Activated B cell treated with CpG ODN at 0.5 μM for 24 hours (primary cell): Measurements from ENCODE around the gene SLC10A7. TPM values are rescaled to one million over a fixed set of nuclear protein-coding genes. Genes with fewer than 3 reads are reported as not detected.

Source experiments
- ATAC-seq: fragments of 200-7000 bp; cut with Tn5 transposase; one replicate; pipeline ENCODE4 v1.10.0; 2021; ENCODE audit warnings: low read depth, mild to moderate bottlenecking, moderate library complexity
- CTCF ChIA-PET: fragments of 350-600 bp; sonication (Branson Sonifier 250); formaldehyde crosslinking; loops from one replicate; lab custom pipeline; 2021; ENCODE audit warnings: antibody characterized with exemption; lab: Charles Lee
- POLR2A ChIA-PET: fragments of 350-600 bp; sonication (Branson Sonifier 250); formaldehyde crosslinking; loops from one replicate; lab custom pipeline; 2021; ENCODE audit warnings: antibody characterized with exemption; lab: Charles Lee
- DNase-seq: peaks from one replicate; pipeline ENCODE4 v3.0.0; 2022
- H3K27ac Mint-ChIP-seq: one replicate; pipeline ENCODE4 v1.8.0; 2020; ENCODE audit warnings: mixed read lengths
- H3K27me3 Mint-ChIP-seq: one replicate; pipeline ENCODE4 v1.8.0; 2021; ENCODE audit warnings: mixed read lengths
- H3K36me3 Mint-ChIP-seq: one replicate; pipeline ENCODE4 v1.8.0; 2021; ENCODE audit warnings: low read depth, mixed read lengths
- H3K4me1 Mint-ChIP-seq: one replicate; pipeline ENCODE4 v1.8.0; 2021; ENCODE audit warnings: mixed read lengths
- H3K4me3 Mint-ChIP-seq: one replicate; pipeline ENCODE4 v1.8.0; 2020; ENCODE audit warnings: mild to moderate bottlenecking, mixed read lengths
- H3K9me3 Mint-ChIP-seq: one replicate; pipeline ENCODE4 v1.8.0; 2020; ENCODE audit warnings: mixed read lengths
- intact Hi-C: fragments of 100-400 bp; cut with micrococcal nuclease; formaldehyde crosslinking; loops from one replicate; pipeline ENCODE4 v1.15.1; 2024
- total RNA-seq: library from RNA; stranded (reverse); gene quantifications from 2 replicates; pipeline ENCODE4 v1.2.3, GENCODE V29; 2022
- TF ChIP-seq, protein P1 (sequence below): fragments of 200-600 bp; IDR thresholded peaks from one replicate; pipeline ENCODE4 v1.8.0; 2022; ENCODE audit warnings: antibody characterized with exemption, mild to moderate bottlenecking

Gene SLC10A7
- total RNA-seq, 1 donor from 2014 or later = 16.3 TPM

DNA sequence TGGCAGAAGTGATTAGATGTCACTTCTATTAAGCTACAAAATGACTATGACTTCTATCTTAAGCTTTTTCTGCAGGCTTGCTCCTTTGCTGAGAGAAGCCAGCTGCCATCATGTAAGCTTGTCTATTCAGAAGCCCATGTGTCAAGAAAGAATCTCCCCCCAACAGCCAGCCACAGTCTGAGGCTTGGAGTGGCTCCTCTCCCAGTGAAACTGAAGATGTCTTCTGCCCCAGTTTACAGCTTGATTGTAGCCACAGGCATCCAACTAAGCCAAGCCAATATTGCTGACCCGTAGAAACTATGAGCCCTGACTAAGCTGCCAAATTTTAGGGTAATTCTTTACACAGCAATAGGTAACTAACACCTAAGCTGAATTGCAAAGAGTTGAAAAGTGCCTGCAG, 26.7 kb upstream of the SLC10A7 start:
- ChIA-PET POLR2A (no interaction called here), CTCF (interaction anchor here (0.6 kb wide), 1 partner anchor 39 kb away, joined by 3 read pairs; no protein-coding TSS in a partner anchor)
- Mint-ChIP-seq H3K27me3 (peaks cover 15% of the 10 kb centered on the region), H3K9me3 (peaks cover 8% of the 10 kb centered on the region), H3K27ac (no peak overlapping the region), H3K4me3 (no peak overlapping the region), H3K4me1 (no peaks in the 10 kb centered on the region), H3K36me3 (no peaks in the 10 kb centered on the region)
- ATAC-seq (no peak), DNase-seq (no peak)
- intact Hi-C loops = no loop called here
- TF ChIP-seq, protein P1, sequence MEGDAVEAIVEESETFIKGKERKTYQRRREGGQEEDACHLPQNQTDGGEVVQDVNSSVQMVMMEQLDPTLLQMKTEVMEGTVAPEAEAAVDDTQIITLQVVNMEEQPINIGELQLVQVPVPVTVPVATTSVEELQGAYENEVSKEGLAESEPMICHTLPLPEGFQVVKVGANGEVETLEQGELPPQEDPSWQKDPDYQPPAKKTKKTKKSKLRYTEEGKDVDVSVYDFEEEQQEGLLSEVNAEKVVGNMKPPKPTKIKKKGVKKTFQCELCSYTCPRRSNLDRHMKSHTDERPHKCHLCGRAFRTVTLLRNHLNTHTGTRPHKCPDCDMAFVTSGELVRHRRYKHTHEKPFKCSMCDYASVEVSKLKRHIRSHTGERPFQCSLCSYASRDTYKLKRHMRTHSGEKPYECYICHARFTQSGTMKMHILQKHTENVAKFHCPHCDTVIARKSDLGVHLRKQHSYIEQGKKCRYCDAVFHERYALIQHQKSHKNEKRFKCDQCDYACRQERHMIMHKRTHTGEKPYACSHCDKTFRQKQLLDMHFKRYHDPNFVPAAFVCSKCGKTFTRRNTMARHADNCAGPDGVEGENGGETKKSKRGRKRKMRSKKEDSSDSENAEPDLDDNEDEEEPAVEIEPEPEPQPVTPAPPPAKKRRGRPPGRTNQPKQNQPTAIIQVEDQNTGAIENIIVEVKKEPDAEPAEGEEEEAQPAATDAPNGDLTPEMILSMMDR = no peak

DNA sequence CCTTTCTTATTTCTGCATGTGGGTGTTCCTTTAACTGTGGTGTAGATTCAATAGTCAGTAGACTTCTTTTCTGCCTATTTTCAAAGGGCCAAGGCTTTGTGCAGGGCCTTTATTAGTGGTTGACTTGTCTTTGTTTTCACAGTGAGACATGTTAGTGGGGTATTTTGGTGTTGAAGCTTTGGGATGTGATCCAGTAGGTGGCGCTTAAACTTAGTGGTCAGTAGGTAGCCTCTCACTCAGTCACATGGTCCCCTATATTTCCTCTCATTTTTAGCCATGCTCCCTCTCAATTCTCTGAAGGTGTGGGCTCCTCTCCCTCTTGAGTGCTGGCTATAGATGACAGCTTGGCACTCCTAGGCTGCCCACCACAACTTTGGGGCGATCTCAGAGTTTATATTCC, 23.4 kb upstream of the SLC10A7 start:
- Mint-ChIP-seq H3K4me1 (no peaks in the 10 kb centered on the region), H3K27ac (no peak overlapping the region), H3K9me3 (peaks cover 24% of the 10 kb centered on the region), H3K4me3 (no peak overlapping the region), H3K36me3 (no peaks in the 10 kb centered on the region), H3K27me3 (peaks cover 35% of the 10 kb centered on the region)
- CTCF ChIA-PET = no interaction called here
- no peak for ATAC-seq
- DNase-seq = no peak
- intact Hi-C loops = no loop called here
- TF ChIP-seq, protein P1 = no peak
- POLR2A ChIA-PET = no interaction called here

DNA sequence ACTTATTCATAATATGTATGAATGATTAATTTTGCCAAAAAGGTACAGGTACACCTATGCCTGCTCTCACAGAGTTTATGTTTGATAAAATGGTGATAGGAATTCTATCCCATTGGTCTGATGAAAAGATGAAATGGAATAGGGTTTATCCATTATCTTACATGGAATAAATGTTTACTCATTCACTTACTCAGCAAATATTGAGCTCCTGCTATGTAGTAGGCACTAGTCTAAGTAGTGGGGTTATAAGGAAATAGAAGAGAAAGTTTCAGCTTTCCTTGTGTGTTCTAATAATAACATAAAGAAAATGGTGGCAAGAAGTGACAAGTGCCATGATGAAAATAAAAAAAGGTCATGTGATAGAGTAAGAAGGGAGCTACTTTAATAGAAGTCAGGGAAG, 12.4 kb upstream of the SLC10A7 start:
- Mint-ChIP-seq H3K9me3 (peaks cover 5% of the 10 kb centered on the region), H3K4me3 (no peak overlapping the region), H3K27ac (no peak overlapping the region), H3K27me3 (peaks cover 8% of the 10 kb centered on the region), H3K36me3 (no peaks in the 10 kb centered on the region), H3K4me1 (no peaks in the 10 kb centered on the region)
- ChIA-PET CTCF (no interaction called here), POLR2A (no interaction called here)
- intact Hi-C loops = no loop called here
- ATAC-seq = no peak
- no peak for DNase-seq
- TF ChIP-seq, protein P1 = no peak

DNA sequence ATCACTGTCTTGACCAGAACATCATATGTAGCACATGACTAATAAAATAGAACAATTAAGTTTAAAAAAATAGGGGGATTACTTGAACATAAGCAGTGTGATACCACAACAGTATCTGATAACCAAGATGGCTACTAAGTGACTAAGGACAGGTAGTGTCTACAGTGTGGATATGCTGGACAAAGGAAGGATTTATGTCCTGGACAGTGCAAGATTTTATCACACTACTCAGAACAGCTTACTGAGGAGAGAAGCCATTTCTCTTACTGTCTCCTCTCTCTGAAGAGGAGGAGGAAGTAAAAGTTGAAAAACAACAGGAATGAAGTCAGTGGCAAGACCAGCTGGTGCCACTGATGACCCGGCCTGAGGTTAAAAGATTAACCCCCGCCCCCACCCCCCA, 4.0 kb upstream of the SLC10A7 start:
- TF ChIP-seq, protein P1 = no peak
- POLR2A ChIA-PET = no interaction called here
- Mint-ChIP-seq H3K4me3 (no peak overlapping the region), H3K4me1 (peaks cover 19% of the 10 kb centered on the region), H3K36me3 (no peaks in the 10 kb centered on the region), H3K27me3 (peaks cover 6% of the 10 kb centered on the region), H3K9me3 (no peaks in the 10 kb centered on the region), H3K27ac (no peak overlapping the region)
- intact Hi-C loops = loop anchor here (10.0 kb wide), 2 partner anchors 181 to 1089 kb away; partner anchors contain the start of gene TMEM184C
- no peak for DNase-seq
- CTCF ChIA-PET = no interaction called here
- ATAC-seq = no peak

DNA sequence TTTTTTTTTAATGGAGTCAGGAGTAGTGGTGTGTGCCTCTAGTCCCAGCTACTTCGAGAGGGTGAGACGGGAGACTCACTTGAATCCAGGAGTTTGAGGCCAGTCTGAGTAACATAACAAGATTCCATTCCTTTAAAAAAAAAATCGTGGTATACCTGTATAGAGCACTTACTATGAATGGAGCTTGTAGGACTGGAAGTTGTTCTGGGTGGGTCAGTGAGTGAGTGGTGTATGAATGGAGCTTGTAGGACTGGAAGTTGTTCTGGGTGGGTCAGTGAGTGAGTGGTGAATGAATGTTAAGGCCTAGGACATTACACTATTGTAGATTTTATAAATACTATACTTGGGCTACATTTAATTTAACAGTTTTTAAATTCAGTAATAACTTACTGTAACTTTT, 2.9 kb upstream of the SLC10A7 start:
- intact Hi-C loops = loop anchor here (5.0 to 10.0 kb wide), 6 partner anchors 180 to 1090 kb away; partner anchors contain the start of genes LSM6, TMEM184C and ZNF827
- ATAC-seq (no peak), DNase-seq (no peak)
- Mint-ChIP-seq H3K36me3 (no peaks in the 10 kb centered on the region), H3K27ac (no peak overlapping the region), H3K4me3 (no peak overlapping the region), H3K9me3 (no peaks in the 10 kb centered on the region), H3K4me1 (peaks cover 19% of the 10 kb centered on the region), H3K27me3 (no peaks in the 10 kb centered on the region)
- ChIA-PET CTCF (interaction anchor here (0.8 kb wide), 1 partner anchor 390 kb away, joined by 3 read pairs; no protein-coding TSS in a partner anchor), POLR2A (no interaction called here)
- TF ChIP-seq, protein P1 = no peak
